ENCODE data around the gene GAS6.

Gene GAS6

DNA sequence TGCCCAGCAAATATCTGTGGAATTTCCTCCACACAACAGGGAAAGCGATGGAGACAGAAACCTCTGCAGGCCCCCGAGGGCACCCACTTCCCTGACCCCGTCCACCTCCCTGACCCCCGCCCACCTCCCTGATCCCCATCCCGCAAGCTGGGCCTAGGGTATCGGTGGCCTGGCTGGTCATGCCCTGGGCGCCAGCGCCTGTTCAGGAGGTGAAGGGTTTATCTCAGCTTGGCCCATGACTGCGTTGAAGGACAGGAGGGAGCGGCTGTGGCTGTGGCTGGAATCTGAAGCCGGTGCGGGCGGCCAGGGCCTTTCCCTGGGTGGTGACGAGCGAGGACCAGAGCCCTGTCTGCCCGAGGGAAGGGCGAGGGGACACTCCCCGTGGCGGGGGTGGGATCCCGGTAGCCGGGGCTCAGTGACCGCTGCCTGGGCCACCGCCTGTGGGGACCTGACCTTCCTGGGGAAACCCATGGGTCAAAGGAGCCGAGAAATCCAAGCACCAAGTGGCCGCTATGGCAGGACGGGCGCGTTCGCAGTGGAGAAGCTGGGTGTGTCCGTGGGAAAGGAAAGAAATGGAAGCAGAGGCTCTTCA is 20.7 kb downstream of the GAS6 start:
- Histone ChIP-seq H3K27me3 (ENCODE audit: control insufficient read depth in 1 of 2, insufficient read depth in 2 of 2, low read length in 2 of 2) (no peaks in the 10 kb centered on the region), H3K4me3 (ENCODE audit: low read length in 2 of 2) (no peak overlapping the region), H3K9ac (ENCODE audit: low read length in 2 of 2) (no peak overlapping the region), H3K9me3 (ENCODE audit: control insufficient read depth in 2 of 2, low read length in 2 of 2) (no peaks in the 10 kb centered on the region), H3K4me1 (ENCODE audit: control insufficient read depth, insufficient read depth, low read length) (peaks cover 34% of the 10 kb centered on the region), H3K27ac (ENCODE audit: low read length) (no peak overlapping the region), H3K36me3 (ENCODE audit: control insufficient read depth in 2 of 2, insufficient read depth in 2 of 2, low read length in 2 of 2) (peaks cover 15 to 20% of the 10 kb centered on the region in 2 donors)

DNA sequence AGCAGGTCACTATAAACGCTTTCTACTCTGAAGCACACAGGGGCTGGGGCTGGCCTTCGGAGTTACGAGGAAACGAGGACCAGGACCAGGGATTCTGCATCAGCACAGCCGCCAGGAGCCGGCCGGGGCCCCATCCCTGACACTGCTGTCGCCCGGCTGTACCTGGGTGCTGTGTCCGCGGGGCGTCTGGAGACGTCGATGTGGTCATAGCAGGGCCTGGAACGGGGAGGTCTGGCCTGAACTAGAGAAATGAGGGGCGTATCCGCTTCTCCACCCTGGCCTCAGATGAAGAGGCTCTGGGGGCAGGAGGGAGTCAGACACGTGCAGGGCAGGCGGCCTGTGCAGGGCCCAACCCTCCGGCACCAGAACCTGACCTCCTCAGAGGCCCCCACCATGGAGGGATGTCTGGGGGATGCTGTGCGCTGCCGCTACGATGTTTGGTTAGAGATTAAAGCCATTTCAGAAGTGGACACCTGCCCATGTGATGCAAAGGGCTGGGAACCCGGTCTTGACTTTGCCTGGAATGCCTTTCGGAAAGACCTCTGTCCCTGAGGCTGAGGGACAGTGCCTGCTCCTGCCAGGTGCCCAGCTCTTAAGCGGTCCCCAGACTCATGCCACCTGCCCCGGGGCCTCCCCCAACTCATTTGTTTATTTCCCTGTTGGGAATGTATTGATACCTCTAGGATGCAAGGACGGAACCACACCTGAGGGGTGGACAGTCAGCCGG is 21.4 kb downstream of the GAS6 start:
- Histone ChIP-seq H3K27me3 (ENCODE audit: control insufficient read depth in 1 of 2, insufficient read depth in 2 of 2, low read length in 2 of 2) (no peaks in the 10 kb centered on the region), H3K4me1 (ENCODE audit: control insufficient read depth, insufficient read depth, low read length) (peaks cover 40% of the 10 kb centered on the region), H3K9me3 (ENCODE audit: control insufficient read depth in 2 of 2, low read length in 2 of 2) (no peaks in the 10 kb centered on the region), H3K9ac (ENCODE audit: low read length in 2 of 2) (no peak overlapping the region), H3K27ac (ENCODE audit: low read length) (no peak overlapping the region), H3K4me3 (ENCODE audit: low read length in 2 of 2) (no peak overlapping the region), H3K36me3 (ENCODE audit: control insufficient read depth in 2 of 2, insufficient read depth in 2 of 2, low read length in 2 of 2) (peaks cover 15 to 19% of the 10 kb centered on the region in 2 donors)

DNA sequence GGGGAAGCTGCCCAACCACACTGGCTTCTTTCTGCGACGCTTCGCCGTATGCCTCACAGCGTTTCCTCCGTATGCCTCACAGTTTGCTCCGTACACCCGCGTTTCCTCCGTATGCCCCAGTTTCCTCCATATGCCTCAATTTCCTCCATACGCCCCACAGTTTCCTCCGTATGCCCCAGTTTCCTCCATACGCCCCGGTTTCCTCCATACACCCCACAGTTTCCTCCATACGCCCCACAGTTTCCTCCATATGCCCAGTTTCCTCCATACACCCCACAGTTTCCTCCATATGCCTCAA is 22.6 kb downstream of the GAS6 start:
- Histone ChIP-seq H3K4me1 (ENCODE audit: control insufficient read depth, insufficient read depth, low read length) (peaks cover 47% of the 10 kb centered on the region), H3K27ac (ENCODE audit: low read length) (no peak overlapping the region)

DNA sequence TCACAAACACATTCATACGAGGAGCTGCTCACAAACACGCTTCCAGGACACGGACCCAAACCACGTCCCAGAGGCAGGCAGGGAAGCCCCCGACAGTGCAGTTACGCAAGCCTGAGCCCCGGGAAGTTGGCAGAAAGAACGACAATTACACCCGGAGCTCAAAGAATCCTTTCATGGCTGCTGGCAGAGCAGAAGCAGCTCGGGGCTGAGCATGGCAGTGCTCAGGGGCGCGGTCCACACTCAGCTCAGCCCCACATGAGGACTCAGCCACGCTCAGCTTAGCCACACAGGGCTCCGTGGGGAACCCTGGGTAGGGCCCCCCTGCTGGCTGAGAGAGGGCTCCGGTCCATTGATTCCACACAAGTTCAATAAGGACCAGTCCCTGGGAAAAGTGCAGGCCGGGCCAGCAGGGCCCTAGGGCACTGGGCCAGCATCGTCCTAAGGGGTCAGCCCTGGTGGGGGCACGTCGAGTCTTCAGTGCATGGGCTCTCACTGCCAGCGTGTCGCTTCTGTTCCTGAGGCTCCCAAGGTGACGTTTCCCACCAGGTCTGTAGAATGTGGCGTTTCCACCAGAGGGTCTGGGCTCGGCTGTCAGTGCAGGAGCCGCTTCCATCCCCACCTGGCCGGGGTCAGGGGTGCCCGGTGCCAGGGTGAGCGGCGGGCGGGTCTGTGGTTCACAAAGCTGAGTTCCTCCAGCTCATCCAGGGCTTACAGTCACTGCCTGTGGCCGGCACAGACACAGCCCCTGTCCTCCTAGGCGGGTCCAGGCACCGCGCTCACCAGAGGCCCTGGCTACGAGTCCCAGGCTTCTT is 23.1 kb downstream of the GAS6 start:
- peaks cover 47% of the 10 kb centered on the region for H3K4me1 ChIP-seq (ENCODE audit: control insufficient read depth, insufficient read depth, low read length)

More for the DNA sequence above, 22.6 kb downstream of the GAS6 start:
- no peak overlapping the region for H3K9ac ChIP-seq (ENCODE audit: low read length in 2 of 2)
- no peaks in the 10 kb centered on the region for H3K9me3 ChIP-seq (ENCODE audit: control insufficient read depth in 2 of 2, low read length in 2 of 2)
- H3K27me3 ChIP-seq (ENCODE audit: control insufficient read depth in 1 of 2, insufficient read depth in 2 of 2, low read length in 2 of 2): no peaks in the 10 kb centered on the region
- H3K36me3 ChIP-seq (ENCODE audit: control insufficient read depth in 2 of 2, insufficient read depth in 2 of 2, low read length in 2 of 2): peaks cover 14% of the 10 kb centered on the region in 2 donors
- H3K4me3 ChIP-seq (ENCODE audit: low read length in 2 of 2): no peak overlapping the region

DNA sequence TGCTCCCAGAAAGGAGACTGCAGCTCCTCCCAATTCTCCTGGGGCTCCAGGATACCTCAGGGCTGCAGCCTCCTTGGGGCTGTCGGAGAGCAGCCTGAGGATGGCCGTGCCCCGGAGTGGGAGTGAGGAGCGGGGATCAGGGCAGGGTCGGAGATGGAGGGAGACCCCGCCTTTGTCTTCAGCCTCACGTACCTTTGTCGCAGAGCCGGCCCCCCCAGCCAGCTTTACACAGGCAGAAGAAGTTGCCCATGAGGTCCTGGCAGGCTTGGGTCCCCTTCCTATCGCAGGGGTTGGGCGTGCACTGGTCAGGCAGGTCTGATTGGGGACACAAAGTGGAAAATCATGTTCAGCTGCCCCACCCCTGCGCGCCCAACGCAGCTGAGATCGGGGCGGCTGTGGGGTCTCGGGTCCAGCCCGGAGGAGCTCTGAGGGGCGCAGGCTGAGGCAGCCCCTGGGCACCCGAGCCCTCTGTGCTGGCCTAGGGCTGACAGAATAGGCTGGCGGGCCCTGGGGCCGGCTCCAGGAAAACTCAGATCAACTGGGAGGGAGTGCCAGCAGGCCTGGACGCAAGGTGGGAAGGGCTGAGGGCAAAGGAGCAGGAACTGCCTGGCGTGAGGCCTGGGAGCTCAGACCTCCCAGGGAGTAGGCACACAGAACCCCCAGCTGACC is 24.2 kb downstream of the GAS6 start:
- Histone ChIP-seq H3K9me3 (ENCODE audit: control insufficient read depth in 2 of 2, low read length in 2 of 2) (no peaks in the 10 kb centered on the region), H3K27ac (ENCODE audit: low read length) (peak overlapping the region; percentile 91), H3K27me3 (ENCODE audit: control insufficient read depth in 1 of 2, insufficient read depth in 2 of 2, low read length in 2 of 2) (no peaks in the 10 kb centered on the region), H3K9ac (ENCODE audit: low read length in 2 of 2) (no peak overlapping the region), H3K4me3 (ENCODE audit: low read length in 2 of 2) (peak overlapping the region in 1 of 2 donors; percentile 54), H3K36me3 (ENCODE audit: control insufficient read depth in 2 of 2, insufficient read depth in 2 of 2, low read length in 2 of 2) (peaks cover 7 to 9% of the 10 kb centered on the region in 2 donors), H3K4me1 (ENCODE audit: control insufficient read depth, insufficient read depth, low read length) (peaks cover 47% of the 10 kb centered on the region)

More for the DNA sequence above, 23.1 kb downstream of the GAS6 start:
- H3K36me3 ChIP-seq (ENCODE audit: control insufficient read depth in 2 of 2, insufficient read depth in 2 of 2, low read length in 2 of 2): peaks cover 8 to 9% of the 10 kb centered on the region in 2 donors
- H3K9ac ChIP-seq (ENCODE audit: low read length in 2 of 2): peak overlapping the region in 1 of 2 donors; percentile 5
- H3K27me3 ChIP-seq (ENCODE audit: control insufficient read depth in 1 of 2, insufficient read depth in 2 of 2, low read length in 2 of 2): no peaks in the 10 kb centered on the region
- H3K4me3 ChIP-seq (ENCODE audit: low read length in 2 of 2): peak overlapping the region in 1 of 2 donors; percentile 54
- peak overlapping the region; percentile 91 for H3K27ac ChIP-seq (ENCODE audit: low read length)
- no peaks in the 10 kb centered on the region for H3K9me3 ChIP-seq (ENCODE audit: control insufficient read depth in 2 of 2, low read length in 2 of 2)

DNA sequence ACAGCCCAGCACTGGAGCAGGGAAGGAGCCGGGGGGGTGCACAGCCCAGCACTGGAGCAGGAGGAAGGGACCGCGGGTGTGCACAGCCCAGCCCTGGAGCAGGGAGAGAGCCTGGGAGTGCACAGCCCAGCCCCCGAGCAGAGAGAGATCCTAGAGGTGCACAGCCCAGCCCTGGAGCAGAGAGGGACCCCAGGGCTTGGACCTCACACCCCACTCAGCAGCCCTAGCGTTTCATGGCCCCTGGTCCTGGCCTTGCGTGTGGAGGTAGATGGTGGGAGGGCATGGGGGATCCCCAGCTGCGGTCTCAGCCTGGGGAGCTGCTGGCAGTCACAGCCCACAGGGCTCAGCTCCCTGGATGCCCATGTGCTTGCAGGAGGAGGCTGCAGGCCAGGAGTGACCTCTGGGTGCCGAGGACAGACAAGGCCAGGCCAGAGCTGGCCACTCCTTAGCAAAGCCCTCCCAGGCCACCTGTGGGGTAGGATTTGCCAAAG is 25.1 kb downstream of the GAS6 start:
- peaks cover 6 to 9% of the 10 kb centered on the region in 2 donors for H3K36me3 ChIP-seq (ENCODE audit: control insufficient read depth in 2 of 2, insufficient read depth in 2 of 2, low read length in 2 of 2)
- no peaks in the 10 kb centered on the region for H3K27me3 ChIP-seq (ENCODE audit: control insufficient read depth in 1 of 2, insufficient read depth in 2 of 2, low read length in 2 of 2)
- H3K27ac ChIP-seq (ENCODE audit: low read length): peak overlapping the region; percentile 91
- H3K9me3 ChIP-seq (ENCODE audit: control insufficient read depth in 2 of 2, low read length in 2 of 2): no peaks in the 10 kb centered on the region
- H3K9ac ChIP-seq (ENCODE audit: low read length in 2 of 2): peak overlapping the region; percentile 36 to 38
- H3K4me1 ChIP-seq (ENCODE audit: control insufficient read depth, insufficient read depth, low read length): peaks cover 47% of the 10 kb centered on the region
- peak overlapping the region; percentile 55 to 74 for H3K4me3 ChIP-seq (ENCODE audit: low read length in 2 of 2)

DNA sequence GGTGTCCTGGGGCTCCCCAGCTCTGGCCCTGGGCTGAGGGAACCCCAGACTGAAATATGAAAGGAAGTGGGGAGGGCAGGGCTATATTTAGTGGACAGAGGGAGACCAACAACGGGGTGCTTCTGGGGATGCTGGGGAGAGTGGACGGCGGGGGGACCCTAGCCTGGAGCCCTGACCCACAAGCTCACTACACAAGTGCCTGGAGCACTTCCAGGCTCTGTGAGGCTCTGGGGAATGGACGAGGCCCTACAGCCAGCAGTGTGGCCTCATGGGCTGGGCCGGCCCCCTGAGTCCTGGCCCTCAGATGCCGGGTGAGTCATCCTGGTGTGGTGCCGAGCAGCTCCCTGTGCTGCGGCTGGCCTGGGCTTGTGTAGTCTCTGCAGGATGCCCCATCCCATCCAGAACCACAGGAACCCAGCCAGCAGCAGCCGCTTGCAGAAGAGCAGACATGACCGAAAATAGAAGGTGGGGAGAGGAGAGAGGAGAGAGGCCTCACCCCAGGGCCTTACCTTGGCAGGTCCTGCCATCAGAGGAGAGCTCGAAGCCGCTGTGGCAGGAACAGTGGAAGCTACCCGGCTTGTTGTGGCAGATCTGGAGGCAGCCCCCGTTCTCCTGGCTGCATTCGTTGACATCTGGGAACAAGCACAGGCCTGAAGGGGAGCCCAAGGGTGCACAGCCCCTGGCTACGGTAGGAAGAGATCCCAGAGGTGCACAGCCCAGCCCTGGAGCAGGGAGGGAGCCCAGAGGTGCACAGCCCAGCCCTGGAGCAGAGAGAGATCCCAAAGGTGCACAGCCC is 26.1 kb downstream of the GAS6 start:
- Histone ChIP-seq H3K9me3 (ENCODE audit: control insufficient read depth in 2 of 2, low read length in 2 of 2) (no peaks in the 10 kb centered on the region), H3K27me3 (ENCODE audit: control insufficient read depth in 1 of 2, insufficient read depth in 2 of 2, low read length in 2 of 2) (no peaks in the 10 kb centered on the region), H3K36me3 (ENCODE audit: control insufficient read depth in 2 of 2, insufficient read depth in 2 of 2, low read length in 2 of 2) (peaks cover 12 to 17% of the 10 kb centered on the region in 2 donors), H3K4me1 (ENCODE audit: control insufficient read depth, insufficient read depth, low read length) (peaks cover 49% of the 10 kb centered on the region), H3K27ac (ENCODE audit: low read length) (peak overlapping the region; percentile 91), H3K4me3 (ENCODE audit: low read length in 2 of 2) (peak overlapping the region; percentile 36 to 74), H3K9ac (ENCODE audit: low read length in 2 of 2) (peak overlapping the region; percentile 47 to 48)

DNA sequence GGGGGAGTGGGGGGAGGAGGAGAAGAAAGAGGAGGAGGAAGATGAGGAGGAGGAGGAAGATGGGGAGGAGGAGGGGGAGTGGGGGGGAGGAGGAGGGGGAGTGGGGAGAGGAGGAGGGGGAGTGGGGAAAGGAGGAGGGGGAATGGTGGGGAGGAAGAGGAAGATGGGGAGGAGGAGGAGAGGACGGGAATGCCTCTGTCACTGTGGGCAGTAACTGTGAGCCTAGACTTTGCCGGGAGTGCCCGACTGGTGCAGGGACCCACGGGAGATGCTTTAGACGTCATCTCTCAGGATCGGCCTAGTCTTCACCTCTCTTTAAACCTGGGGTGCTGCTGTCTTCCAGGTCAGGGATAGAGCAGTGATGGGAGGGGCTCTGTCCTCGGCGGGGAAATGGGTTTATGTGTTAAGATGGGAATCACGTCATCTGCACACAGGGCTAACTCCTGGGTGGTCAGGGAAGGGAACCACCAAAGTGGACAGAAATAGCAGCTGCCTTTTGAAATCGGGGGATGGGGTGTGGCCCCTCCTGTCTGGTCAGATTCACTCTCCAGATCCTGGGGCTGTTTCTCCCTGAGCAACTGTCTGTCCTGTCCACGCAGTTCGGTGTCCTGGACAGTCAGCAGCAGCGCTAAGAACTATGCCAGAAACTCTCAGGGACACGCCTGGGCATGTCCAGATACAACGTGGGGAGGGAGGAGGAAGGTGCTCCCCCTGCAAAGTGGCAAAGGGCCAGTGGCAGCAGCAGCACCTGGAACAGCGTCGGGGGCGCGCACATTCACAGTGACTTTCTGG is 26.9 kb downstream of the GAS6 start:
- peaks cover 17 to 19% of the 10 kb centered on the region in 2 donors for H3K36me3 ChIP-seq (ENCODE audit: control insufficient read depth in 2 of 2, insufficient read depth in 2 of 2, low read length in 2 of 2)
- peak overlapping the region; percentile 91 for H3K27ac ChIP-seq (ENCODE audit: low read length)
- no peaks in the 10 kb centered on the region for H3K27me3 ChIP-seq (ENCODE audit: control insufficient read depth in 1 of 2, insufficient read depth in 2 of 2, low read length in 2 of 2)
- peaks cover 49% of the 10 kb centered on the region for H3K4me1 ChIP-seq (ENCODE audit: control insufficient read depth, insufficient read depth, low read length)
- H3K4me3 ChIP-seq (ENCODE audit: low read length in 2 of 2): peak overlapping the region; percentile 36 to 49
- H3K9ac ChIP-seq (ENCODE audit: low read length in 2 of 2): peak overlapping the region; percentile 47 to 48
- H3K9me3 ChIP-seq (ENCODE audit: control insufficient read depth in 2 of 2, low read length in 2 of 2): no peaks in the 10 kb centered on the region

DNA sequence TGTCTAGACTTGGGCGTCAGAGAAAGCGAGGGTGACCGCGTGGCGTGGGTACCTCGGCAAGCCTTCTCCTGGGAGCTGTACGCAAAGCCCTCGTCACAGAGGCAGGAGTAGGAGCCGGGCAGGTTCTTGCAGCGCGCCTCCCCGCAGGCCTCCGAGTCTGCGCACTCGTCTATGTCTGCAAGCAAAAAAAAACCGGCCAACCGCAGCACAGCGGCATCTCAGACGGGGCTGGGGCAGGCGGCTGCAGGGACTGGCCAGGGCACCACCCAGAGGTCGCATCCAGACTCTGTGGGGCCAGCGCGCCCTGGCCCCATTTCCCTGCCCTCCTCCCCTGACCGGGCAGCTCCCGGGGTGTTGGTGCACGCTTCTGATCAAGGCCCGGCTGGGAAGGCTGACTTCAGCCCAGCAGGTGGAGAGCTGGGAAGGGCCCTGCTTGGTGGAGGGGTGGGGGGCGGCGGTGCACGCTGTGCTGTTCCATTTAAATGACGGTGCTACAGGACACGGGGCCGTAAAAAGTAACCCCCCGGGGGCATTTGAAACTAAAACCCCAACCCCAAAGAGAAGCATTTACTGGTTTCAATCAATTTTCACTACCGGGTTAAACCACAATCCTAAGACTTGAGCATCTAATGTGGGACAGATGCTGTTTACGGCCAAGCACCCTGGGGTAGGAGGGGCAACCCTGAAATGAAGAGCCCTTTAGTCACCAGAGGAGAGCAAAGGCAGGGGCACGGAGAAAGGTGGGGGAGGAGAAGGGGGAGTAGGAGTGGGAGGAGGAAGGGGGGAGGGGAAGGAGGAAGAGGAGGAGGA is 28.2 kb downstream of the GAS6 start:
- Histone ChIP-seq H3K27me3 (ENCODE audit: control insufficient read depth in 1 of 2, insufficient read depth in 2 of 2, low read length in 2 of 2) (no peaks in the 10 kb centered on the region), H3K36me3 (ENCODE audit: control insufficient read depth in 2 of 2, insufficient read depth in 2 of 2, low read length in 2 of 2) (peaks cover 17 to 19% of the 10 kb centered on the region in 2 donors), H3K9ac (ENCODE audit: low read length in 2 of 2) (no peak overlapping the region), H3K27ac (ENCODE audit: low read length) (no peak overlapping the region), H3K9me3 (ENCODE audit: control insufficient read depth in 2 of 2, low read length in 2 of 2) (no peaks in the 10 kb centered on the region), H3K4me1 (ENCODE audit: control insufficient read depth, insufficient read depth, low read length) (peaks cover 42% of the 10 kb centered on the region), H3K4me3 (ENCODE audit: low read length in 2 of 2) (no peak overlapping the region)
